HG03108 (cell line): ENCODE results near the gene TUFT1.
"Not testable (repeated sequence)": the region's sequence is repeated elsewhere in the genome, so short reads cannot be mapped to it uniquely, and the experiment has no call there.

Experiments
- ATAC-seq: cut with Tn5 transposase; IDR thresholded peaks from one replicate; pipeline ENCODE4 v1.9.1; 2021; ENCODE audit warnings: moderate library complexity; ENCODE audit not compliant: unreplicated experiment

The TUFT1 gene

DNA sequence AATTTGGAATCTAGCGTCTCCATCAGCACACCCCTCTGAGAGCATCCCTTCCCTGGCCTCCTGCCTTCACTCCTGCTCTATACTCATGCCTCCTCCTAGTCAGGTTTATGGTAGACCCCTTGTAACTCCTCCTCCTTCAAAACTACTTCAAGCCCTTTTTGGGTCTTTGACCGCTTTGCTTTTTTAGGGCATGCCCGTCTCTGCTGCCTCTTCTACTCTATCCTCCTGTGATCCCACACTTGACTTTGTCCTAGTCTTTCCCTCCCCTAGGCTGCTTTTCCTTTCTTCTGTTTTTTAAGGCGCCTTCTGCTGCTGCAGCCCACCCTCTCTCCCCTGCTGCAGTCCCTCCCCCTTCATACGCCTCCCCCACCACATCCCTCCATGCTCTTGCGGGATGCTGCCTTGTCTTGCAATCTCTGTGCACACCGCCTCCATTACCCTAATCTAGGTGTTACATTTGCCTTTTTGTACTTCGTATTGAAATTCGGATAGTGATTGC, 73.2 kb downstream of the TUFT1 start:
- ATAC-seq, result no peak

- no peak for ATAC-seq
These were observed 75.8 kb downstream of the TUFT1 start for GRCh38 chr1:151615711-151616504.

GRCh38 chr1:151616505-151616849, 76.4 kb downstream of the TUFT1 start:
- no peak for ATAC-seq

- ATAC-seq, result no peak
These were observed 77.9 kb downstream of the TUFT1 start for GRCh38 chr1:151618003-151618402.

DNA sequence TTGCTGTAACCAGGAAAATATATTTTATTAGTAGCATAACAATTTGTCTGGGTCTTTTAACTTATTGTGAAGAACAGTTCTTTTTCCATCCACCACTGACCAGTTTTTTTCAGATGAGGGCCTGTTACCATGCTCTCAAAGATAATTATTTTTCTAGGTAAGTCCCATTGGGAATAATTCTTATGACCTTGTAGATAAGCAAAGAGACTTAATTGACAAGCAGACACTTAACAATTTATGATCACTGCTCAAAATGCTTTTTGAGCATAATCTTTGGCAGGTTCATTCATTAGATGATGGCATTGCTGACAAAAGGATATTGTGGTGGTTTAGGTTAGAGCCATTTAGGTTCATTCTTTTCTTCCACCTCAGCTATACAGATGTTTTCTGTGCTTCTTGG, 78.4 kb downstream of the TUFT1 start:
- ATAC-seq, result no peak

GRCh38 chr1:151618996-151619395, 78.9 kb downstream of the TUFT1 start:
- ATAC-seq, result not testable (repeated sequence)

GRCh38 chr1:151619489-151620093, 79.5 kb downstream of the TUFT1 start:
- ATAC-seq, result no peak

- ATAC-seq, result no peak
These were observed 80.2 kb downstream of the TUFT1 start for GRCh38 chr1:151620286-151620685.

GRCh38 chr1:151621351-151621750, 81.2 kb downstream of the TUFT1 start:
- no peak for ATAC-seq

- no peak for ATAC-seq
These were observed 84.7 kb downstream of the TUFT1 start for GRCh38 chr1:151624783-151625182.

DNA sequence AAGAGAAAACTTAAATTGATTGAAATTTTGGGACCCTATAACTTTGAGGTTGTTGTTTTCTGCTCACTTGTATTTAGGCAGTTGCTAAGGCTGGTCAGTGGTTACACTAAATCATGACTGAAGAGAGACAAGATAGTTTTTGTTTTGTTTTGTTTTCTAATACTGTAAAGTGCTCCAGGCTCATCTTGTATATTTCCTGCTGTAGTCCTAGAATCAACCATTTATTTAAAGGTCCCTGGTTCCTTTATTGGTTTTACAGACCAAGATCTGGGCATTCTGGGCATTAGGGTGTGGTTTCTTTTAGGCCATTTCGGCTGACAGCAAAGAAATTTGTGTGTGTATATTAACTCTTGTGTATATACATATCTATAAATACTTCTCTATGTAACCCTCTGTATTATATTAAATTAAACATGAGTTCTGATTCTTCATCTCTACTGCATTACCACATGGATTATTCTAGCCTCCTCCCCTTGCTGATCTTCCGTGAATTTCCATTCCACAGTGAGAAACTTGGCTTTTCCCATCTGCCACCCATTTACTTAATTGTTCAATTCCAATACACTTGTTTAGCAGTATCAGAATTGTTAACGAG, 86.7 kb downstream of the TUFT1 start:
- no peak for ATAC-seq

GRCh38 chr1:151629278-151629677, 89.2 kb downstream of the TUFT1 start:
- ATAC-seq, result no peak
